H9 (cell line): ENCODE data around the gene PVALB. TPM values are rescaled to one million over a fixed set of nuclear protein-coding genes. Genes with fewer than 3 reads are reported as not detected.

Source experiments
- DNase-seq: peaks from one replicate; pipeline ENCODE4 v3.0.0-alpha.2; 2017
- H2AFZ ChIP-seq: one replicate; pipeline ENCODE4 v1.6.1; 2013; ENCODE audit warnings: mild to moderate bottlenecking, low read length, control low read depth, moderate library complexity
- H2AK5ac ChIP-seq: 2 replicates; pipeline ENCODE4 v1.6.1; 2013; ENCODE audit warnings: low read length, control low read depth, mixed read lengths; ENCODE audit not compliant: insufficient read length
- H2BK120ac ChIP-seq: one replicate; pipeline ENCODE4 v1.6.1; 2013; ENCODE audit warnings: low read depth, mild to moderate bottlenecking, low read length, control low read depth, inconsistent platforms; ENCODE audit not compliant: poor library complexity, severe bottlenecking
- H2BK12ac ChIP-seq: 2 replicates; pipeline ENCODE4 v1.6.1; 2013; ENCODE audit warnings: low read length, control low read depth, mixed read lengths, low read depth; ENCODE audit not compliant: insufficient read length
- H2BK15ac ChIP-seq: 2 replicates; pipeline ENCODE4 v1.6.1; 2013; ENCODE audit warnings: low read depth, low read length, control low read depth
- H2BK20ac ChIP-seq: one replicate; pipeline ENCODE4 v1.6.1; 2013; ENCODE audit warnings: low read depth, mild to moderate bottlenecking, low read length, control low read depth, inconsistent platforms; ENCODE audit not compliant: poor library complexity, severe bottlenecking
- H2BK5ac ChIP-seq: 2 replicates; pipeline ENCODE4 v1.6.1; 2013; ENCODE audit warnings: low read length, control low read depth, mixed read lengths; ENCODE audit not compliant: insufficient read length
- H3K14ac ChIP-seq: 2 replicates; pipeline ENCODE4 v1.6.1; 2013; ENCODE audit warnings: low read length, control low read depth; ENCODE audit not compliant: insufficient read depth
- H3K18ac ChIP-seq: 2 replicates; pipeline ENCODE4 v1.6.1; 2013; ENCODE audit warnings: low read depth, mild to moderate bottlenecking, mixed read lengths, low read length, control low read depth; ENCODE audit not compliant: insufficient read length
- H3K23ac ChIP-seq: 2 replicates; pipeline ENCODE4 v1.6.1; 2013; ENCODE audit warnings: low read length, control low read depth, mixed read lengths, low read depth; ENCODE audit not compliant: insufficient read length
- H3K23me2 ChIP-seq: 2 replicates; pipeline ENCODE4 v1.6.1; 2013; ENCODE audit warnings: low read depth, mild to moderate bottlenecking, mixed read lengths, low read length, control low read depth; ENCODE audit not compliant: insufficient read length, poor library complexity, severe bottlenecking
- H3K27ac ChIP-seq: 2 replicates; pipeline ENCODE4 v1.5.1; 2013; ENCODE audit warnings: low read length, control low read depth, mixed read lengths, low read depth; ENCODE audit not compliant: insufficient read length
- H3K27me3 ChIP-seq: 2 replicates; pipeline ENCODE4 v1.6.1; 2013; ENCODE audit warnings: low read length, control low read depth, inconsistent platforms; ENCODE audit not compliant: insufficient read depth
- H3K4ac ChIP-seq: 2 replicates; pipeline ENCODE4 v1.6.1; 2013; ENCODE audit warnings: low read depth, mild to moderate bottlenecking, control low read depth, inconsistent platforms, low read length, moderate library complexity
- H3K4me1 ChIP-seq: 2 replicates; pipeline ENCODE4 v1.6.1; 2013; ENCODE audit warnings: low read length, control low read depth, inconsistent platforms; ENCODE audit not compliant: insufficient read depth
- H3K4me2 ChIP-seq: 2 replicates; pipeline ENCODE4 v1.6.1; 2013; ENCODE audit warnings: low read length, control low read depth, mixed read lengths; ENCODE audit not compliant: insufficient read length, insufficient read depth
- H3K56ac ChIP-seq: 2 replicates; pipeline ENCODE4 v1.6.1; 2013; ENCODE audit warnings: low read depth, mild to moderate bottlenecking, mixed read lengths, low read length, control low read depth; ENCODE audit not compliant: insufficient read length
- H3K79me1 ChIP-seq: 2 replicates; pipeline ENCODE4 v1.6.1; 2013; ENCODE audit warnings: low read depth, mild to moderate bottlenecking, moderate library complexity, low read length, control low read depth, inconsistent platforms; ENCODE audit not compliant: insufficient read depth, poor library complexity, severe bottlenecking
- H3K79me2 ChIP-seq: 2 replicates; pipeline ENCODE4 v1.6.1; 2013; ENCODE audit warnings: low read length, control low read depth, inconsistent platforms; ENCODE audit not compliant: insufficient read depth
- H3K9ac ChIP-seq: 2 replicates; pipeline ENCODE4 v1.6.1; 2013; ENCODE audit warnings: low read length, control low read depth, mixed read lengths; ENCODE audit not compliant: insufficient read length; ENCODE audit errors: extremely low read depth
- H3K9me3 ChIP-seq: one replicate; pipeline ENCODE4 v1.6.1; 2013; ENCODE audit warnings: low read depth, low read length, inconsistent platforms; ENCODE audit not compliant: control insufficient read depth
- H3T11ph ChIP-seq: one replicate; pipeline ENCODE4 v1.6.1; 2013; ENCODE audit warnings: mild to moderate bottlenecking, low read length, control low read depth, inconsistent platforms
- H4K20me1 ChIP-seq: one replicate; pipeline ENCODE4 v1.6.1; 2013; ENCODE audit not compliant: control insufficient read depth, insufficient read length, insufficient read depth
- H4K5ac ChIP-seq: 2 replicates; pipeline ENCODE4 v1.6.1; 2013; ENCODE audit warnings: low read depth, mild to moderate bottlenecking, mixed read lengths, low read length, control low read depth; ENCODE audit not compliant: insufficient read length
- H4K8ac ChIP-seq: replicated peaks from 2 replicates; pipeline ENCODE4 v1.6.1; 2013; ENCODE audit warnings: low read length, control low read depth, mixed read lengths, low read depth; ENCODE audit not compliant: insufficient read length
- H4K91ac ChIP-seq: 2 replicates; pipeline ENCODE4 v1.6.1; 2013; ENCODE audit warnings: low read depth, mild to moderate bottlenecking, moderate library complexity, mixed read lengths, low read length, control low read depth; ENCODE audit not compliant: insufficient read length
- H3K27ac Mint-ChIP-seq, 3 experiments: 2 replicates in 2 of 3; 3 replicates in 1 of 3; pipeline ENCODE4 v1.8.0; 2020 to 2021; ENCODE audit warnings: mixed read lengths in 3 of 3, mild to moderate bottlenecking in 1 of 3, moderate library complexity in 1 of 3
- H3K27me3 Mint-ChIP-seq: 2 replicates; pipeline ENCODE4 v1.8.0; 2021; ENCODE audit warnings: low read depth, mild to moderate bottlenecking, moderate library complexity, mixed read lengths
- H3K36me3 Mint-ChIP-seq, 3 experiments: 2 replicates in 2 of 3; 3 replicates in 1 of 3; pipeline ENCODE4 v1.8.0; 2020 to 2021; ENCODE audit warnings: low read depth in 3 of 3, mixed read lengths in 3 of 3; ENCODE audit not compliant: insufficient read depth in 1 of 3
- H3K4me1 Mint-ChIP-seq, 2 experiments: 2 replicates each; pipeline ENCODE4 v1.8.0; 2020; ENCODE audit warnings: mixed read lengths in 2 of 2
- H3K4me3 Mint-ChIP-seq, 2 experiments: 2 replicates in 1 of 2; 3 replicates in 1 of 2; pipeline ENCODE4 v1.8.0; 2020 to 2021; ENCODE audit warnings: mild to moderate bottlenecking in 2 of 2, mixed read lengths in 2 of 2, moderate library complexity in 1 of 2
- H3K9me3 Mint-ChIP-seq, 2 experiments: 2 replicates in 1 of 2; 3 replicates in 1 of 2; pipeline ENCODE4 v1.8.0; 2020; ENCODE audit warnings: mild to moderate bottlenecking in 2 of 2, mixed read lengths in 2 of 2, moderate library complexity in 1 of 2
- WGBS: extraction: QIAGEN DNeasy Blood & Tissue Kit; methylation state at CpG from one replicate; pipeline ENCODE4 v1.1.7; 2013; ENCODE audit warnings: missing lambda C conversion rate, low lambda C conversion rate, mixed read lengths; ENCODE audit not compliant: insufficient read length; ENCODE audit errors: extremely low coverage; 5-methylcytosine and 5-hydroxymethylcytosine counted together
- total RNA-seq: library from RNA; stranded (reverse); gene quantifications from 2 replicates; pipeline ENCODE4 v1.2.1, GENCODE V29; 2021
- TF ChIP-seq, protein P1 (sequence below): fragments of 200-600 bp; sonication (generic); conservative IDR thresholded peaks from 3 replicates; pipeline ENCODE4 v1.8.0; 2021; ENCODE audit warnings: antibody characterized with exemption, mild to moderate bottlenecking

The PVALB gene
- total RNA-seq, 1 experiment from 2014 or later, result 2.7 TPM

DNA sequence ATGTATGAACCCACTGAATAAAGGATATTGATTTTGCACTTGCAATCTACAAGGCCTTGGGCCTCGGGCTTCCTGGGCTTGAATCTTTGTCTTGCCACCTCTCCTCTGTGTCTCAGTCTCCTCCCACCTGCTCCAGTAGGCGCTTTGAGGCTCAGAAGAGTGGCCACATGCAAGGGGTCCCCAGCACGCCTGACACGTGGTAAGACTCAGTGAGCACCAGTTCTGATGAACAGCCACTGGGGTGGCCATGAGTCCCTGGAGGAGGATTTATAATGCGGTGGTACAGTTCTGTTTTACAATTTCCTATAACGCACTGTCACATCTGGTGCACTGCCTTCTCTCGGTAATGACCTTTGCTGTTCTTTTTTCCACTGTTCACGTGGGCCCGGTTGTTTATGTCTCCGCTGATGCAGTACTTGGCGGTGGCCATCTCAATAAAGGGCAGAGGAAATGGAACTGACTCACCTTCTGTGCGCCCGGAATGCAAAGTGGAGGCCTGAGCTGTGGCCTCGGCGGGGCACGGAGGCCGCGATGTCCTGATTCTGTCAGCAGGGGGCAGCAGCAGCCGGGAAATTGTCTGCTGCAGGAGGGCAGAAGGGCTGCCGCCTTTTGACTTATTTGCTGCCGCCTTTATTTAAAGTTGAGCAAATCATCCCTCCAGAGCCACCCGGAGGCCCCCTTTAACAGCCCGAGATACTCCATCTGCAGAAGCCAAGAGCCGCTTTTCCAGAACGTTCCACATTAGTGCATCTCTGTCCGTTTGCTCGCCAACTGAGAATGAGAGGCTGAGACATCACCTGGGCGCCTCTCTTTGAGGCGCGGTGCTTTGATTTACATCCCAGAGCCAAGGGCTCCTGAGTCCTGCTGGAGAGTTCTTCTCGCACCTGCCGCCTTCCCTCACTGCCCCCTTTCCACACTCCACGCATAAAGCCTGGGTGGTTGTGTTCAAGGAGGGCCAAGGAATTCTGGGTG lies 34.9 kb downstream of the PVALB start:
- H3K4me2 ChIP-seq, result peak overlapping the region; percentile 20

More for the DNA sequence above, 34.9 kb downstream of the PVALB start:
- peaks cover 61% of the 10 kb centered on the region for H3K27me3 Mint-ChIP-seq
- no peaks in the 10 kb centered on the region for H3K79me1 ChIP-seq
- peak overlapping the region; percentile 4 to 40; a peak in 2 of 5 replicates for H3K4me3 Mint-ChIP-seq
- H3K9me3 ChIP-seq, result no peaks in the 10 kb centered on the region
- H2BK120ac ChIP-seq, result no peak overlapping the region
- no peak overlapping the region for H3K23ac ChIP-seq
- TF ChIP-seq, protein P1, sequence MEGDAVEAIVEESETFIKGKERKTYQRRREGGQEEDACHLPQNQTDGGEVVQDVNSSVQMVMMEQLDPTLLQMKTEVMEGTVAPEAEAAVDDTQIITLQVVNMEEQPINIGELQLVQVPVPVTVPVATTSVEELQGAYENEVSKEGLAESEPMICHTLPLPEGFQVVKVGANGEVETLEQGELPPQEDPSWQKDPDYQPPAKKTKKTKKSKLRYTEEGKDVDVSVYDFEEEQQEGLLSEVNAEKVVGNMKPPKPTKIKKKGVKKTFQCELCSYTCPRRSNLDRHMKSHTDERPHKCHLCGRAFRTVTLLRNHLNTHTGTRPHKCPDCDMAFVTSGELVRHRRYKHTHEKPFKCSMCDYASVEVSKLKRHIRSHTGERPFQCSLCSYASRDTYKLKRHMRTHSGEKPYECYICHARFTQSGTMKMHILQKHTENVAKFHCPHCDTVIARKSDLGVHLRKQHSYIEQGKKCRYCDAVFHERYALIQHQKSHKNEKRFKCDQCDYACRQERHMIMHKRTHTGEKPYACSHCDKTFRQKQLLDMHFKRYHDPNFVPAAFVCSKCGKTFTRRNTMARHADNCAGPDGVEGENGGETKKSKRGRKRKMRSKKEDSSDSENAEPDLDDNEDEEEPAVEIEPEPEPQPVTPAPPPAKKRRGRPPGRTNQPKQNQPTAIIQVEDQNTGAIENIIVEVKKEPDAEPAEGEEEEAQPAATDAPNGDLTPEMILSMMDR, result peak; percentile 97
- H3K79me2 ChIP-seq, result 0 out of 2 replicates have a peak, but pooled peaks cover 2% of the 10 kb centered on the region
- no peak overlapping the region for H3K56ac ChIP-seq
- no peaks in the 10 kb centered on the region for H4K20me1 ChIP-seq
- H3T11ph ChIP-seq, result no peak overlapping the region
- H2BK20ac ChIP-seq, result no peak overlapping the region
- no CpG with 5 or more reads among the region's 33 CpGs for WGBS
- no peak overlapping the region for H4K91ac ChIP-seq
- H4K5ac ChIP-seq, result peak overlapping the region; percentile 2
- DNase-seq, result peak; percentile 92
- H3K27ac ChIP-seq, result no peak overlapping the region
- H2BK12ac ChIP-seq, result no peak overlapping the region
- H3K9ac ChIP-seq, result no peak overlapping the region
- peaks cover 4 to 17% (median 11%) of the 10 kb centered on the region in 3 experiments for H3K36me3 Mint-ChIP-seq
- H3K4me1 ChIP-seq, result peaks cover 2% of the 10 kb centered on the region; the same call in 1 of the 2 replicates
- no peak overlapping the region for H2AK5ac ChIP-seq
- H2BK5ac ChIP-seq, result no peak overlapping the region
- no peak overlapping the region for H2BK15ac ChIP-seq
- H3K27me3 ChIP-seq, result no peaks in the 10 kb centered on the region
- peaks cover 18 to 24% of the 10 kb centered on the region in 2 experiments for H3K4me1 Mint-ChIP-seq
- no peak overlapping the region for H3K14ac ChIP-seq
- H3K23me2 ChIP-seq, result no peaks in the 10 kb centered on the region
- no peak overlapping the region for H3K4ac ChIP-seq
- H3K27ac Mint-ChIP-seq, result peak overlapping the region in 2 of 3 experiments; percentile 36 to 84; a peak in 3 of 7 replicates
- peaks cover 12 to 18% of the 10 kb centered on the region in 2 experiments for H3K9me3 Mint-ChIP-seq
- peak overlapping the region; percentile 70 for H3K18ac ChIP-seq
- H4K8ac ChIP-seq, result no peak overlapping the region
- peak overlapping the region; percentile 34 for H2AFZ ChIP-seq
